ENCODE data around the gene UBXN2A. TPM values are rescaled to one million over a fixed set of nuclear protein-coding genes. Genes with fewer than 3 reads are reported as not detected.

UBXN2A gene
- total and polyA plus RNA-seq, 10 of the 15 experiments (the other 5 are each of a cell fraction or from before 2014, with no cell fraction given) = 3.7 to 23.5 (median 14.6) TPM

- Histone ChIP-seq H3K4me2 (ENCODE audit: control insufficient read depth, insufficient read depth) (no peak overlapping the region), H3K9ac (ENCODE audit: control insufficient read depth, insufficient read depth, low read length) (no peak overlapping the region), H4K20me1 (ENCODE audit: control insufficient read depth, insufficient read depth) (peaks cover 3% of the 10 kb centered on the region; the same call in 1 of the 2 replicates), H3K36me3 (ENCODE audit: control insufficient read depth in 2 of 2, insufficient read depth in 2 of 2, low read length in 1 of 2) (no peaks in the 10 kb centered on the region), H3K9me3 (replicated peaks; ENCODE audit: control insufficient read depth, insufficient read depth, low read length) (no peaks in the 10 kb centered on the region; the same call in 2 of the 3 replicates), H3K79me2 (ENCODE audit: control insufficient read depth, insufficient read depth, low read length) (peaks cover 47% of the 10 kb centered on the region), H3K4me1 (ENCODE audit: control insufficient read depth, insufficient read depth, low read length) (no peaks in the 10 kb centered on the region), H3K27ac (ENCODE audit: control insufficient read depth, insufficient read depth) (no peak overlapping the region), H2AFZ (ENCODE audit: control insufficient read depth, low read depth, low read length) (no peak overlapping the region), H3K27me3 (replicated peaks in 1 of 2; ENCODE audit: control insufficient read depth in 2 of 2, insufficient read depth in 2 of 2, low read length in 1 of 2) (no peaks in the 10 kb centered on the region), H3K4me3 (no peak overlapping the region)
- ATAC-seq = no peak
- RAD21 ChIA-PET (ENCODE audit: unreplicated experiment) = no interaction called here
- BruUV-seq (replicated peaks) = no TSS peak
- intact Hi-C loops (cut with micrococcal nuclease; ENCODE audit: unreplicated experiment) = no loop called here
- over 99% methylated on average over 8 of the region's 8 CpGs for WGBS (ENCODE audit: insufficient coverage, insufficient replicate concordance, low lambda C conversion rate, missing lambda C conversion rate)
- CTCF ChIA-PET = interaction anchor here (1.5 kb wide), 1 partner anchor 80 kb away, joined by 4 read pairs; no protein-coding TSS in a partner anchor
- FAIRE-seq = no peak
- POLR2A ChIA-PET = interaction anchor here (0.6 to 1.0 kb wide), 3 partner anchors 28 to 184 kb away, joined by 3 to 8 read pairs (median 6); no protein-coding TSS in a partner anchor
- no peak for TF ChIP-seq YBX1 (IDR thresholded peaks at IDR 0.05)
- TF ChIP-seq MTA3 (IDR thresholded peaks at IDR 0.05; ENCODE audit: borderline replicate concordance, low read length) = no peak
- TF ChIP-seq NFIC (IDR thresholded peaks at IDR 0.05; ENCODE audit: low read depth, low read length) = no peak
- TF ChIP-seq, protein P1, sequence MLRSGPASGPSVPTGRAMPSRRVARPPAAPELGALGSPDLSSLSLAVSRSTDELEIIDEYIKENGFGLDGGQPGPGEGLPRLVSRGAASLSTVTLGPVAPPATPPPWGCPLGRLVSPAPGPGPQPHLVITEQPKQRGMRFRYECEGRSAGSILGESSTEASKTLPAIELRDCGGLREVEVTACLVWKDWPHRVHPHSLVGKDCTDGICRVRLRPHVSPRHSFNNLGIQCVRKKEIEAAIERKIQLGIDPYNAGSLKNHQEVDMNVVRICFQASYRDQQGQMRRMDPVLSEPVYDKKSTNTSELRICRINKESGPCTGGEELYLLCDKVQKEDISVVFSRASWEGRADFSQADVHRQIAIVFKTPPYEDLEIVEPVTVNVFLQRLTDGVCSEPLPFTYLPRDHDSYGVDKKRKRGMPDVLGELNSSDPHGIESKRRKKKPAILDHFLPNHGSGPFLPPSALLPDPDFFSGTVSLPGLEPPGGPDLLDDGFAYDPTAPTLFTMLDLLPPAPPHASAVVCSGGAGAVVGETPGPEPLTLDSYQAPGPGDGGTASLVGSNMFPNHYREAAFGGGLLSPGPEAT (IDR thresholded peaks at IDR 0.05; ENCODE audit: low read depth) = no peak
- no peak for TF ChIP-seq JUNB (IDR thresholded peaks at IDR 0.05)
- TF ChIP-seq ATF7 (IDR thresholded peaks at IDR 0.05; ENCODE audit: low read depth) = no peak
- TF ChIP-seq MXI1 (IDR thresholded peaks at IDR 0.05; ENCODE audit: low read depth, low read length) = no peak
- TF ChIP-seq WRNIP1 (IDR thresholded peaks at IDR 0.05; ENCODE audit: borderline replicate concordance, low read depth, low read length) = no peak
- SMC1A ChIA-PET (ENCODE audit: uncharacterized antibody, unreplicated experiment) = interaction anchor here (2.8 kb wide), 1 partner anchor 26 kb away, joined by 20 read pairs; the partner anchor contains the start of gene ATAD2B
- in situ Hi-C loops (cut with MboI) = no loop called here
- no peak for DNase-seq (ENCODE audit: low read depth, low spot score)
Measured at GRCh38 chr2:23900133-23900532, 40.1 kb upstream of the UBXN2A start.
